HepG2 (cell line): ENCODE results near the gene OCSTAMP. TPM values are rescaled to one million over a fixed set of nuclear protein-coding genes. Genes with fewer than 3 reads are reported as not detected.

ENCODE experiments used
- ATAC-seq: fragments of 200-7000 bp; cut with Tn5 transposase; 3 replicates; pipeline ENCODE4 v1.9.1; 2020; ENCODE audit warnings: mild to moderate bottlenecking, moderate library complexity
- BruUV-seq: library from RNA; stranded (reverse); fragments of 400-500 nt; replicated peaks from 2 replicates; lab custom pipeline; 2021; lab: Mats Ljungman, UMichigan
- CTCF ChIA-PET: fragments of 300-600 bp; formaldehyde crosslinking; extraction: SDS; loops from one replicate; lab custom pipeline; 2021; ENCODE audit warnings: low total read pairs, inconsistent platforms, low intra/inter-chr PET ratio; lab: Yijun Ruan, JAX
- POLR2A ChIA-PET: fragments of 350-600 bp; sonication (Branson Sonifier 250); formaldehyde crosslinking; loops from one replicate; lab custom pipeline; 2020; ENCODE audit warnings: antibody characterized with exemption, inconsistent platforms; lab: Yijun Ruan, JAX
- DNase-seq: peaks from one replicate; pipeline ENCODE4 v3.0.0-alpha.2; 2015; ENCODE audit warnings: low spot score
- FAIRE-seq: peaks from 3 replicates; lab custom pipeline; 2011; peaks lifted over from hg19 to GRCh38; lab: Jason Lieb, UNC
- H2AFZ ChIP-seq: one replicate; pipeline ENCODE4 v1.6.1; 2011; ENCODE audit warnings: low read length, inconsistent platforms
- H3K27ac ChIP-seq: fragments of 300-600 bp; 3 replicates; pipeline ENCODE4 v1.8.0; 2011; ENCODE audit warnings: mixed run types, mild to moderate bottlenecking, mixed read lengths, low read length, inconsistent platforms; ENCODE audit not compliant: insufficient read depth; ENCODE audit errors: extremely low read length
- H3K27me3 ChIP-seq, 2 experiments: fragments of 200-600 bp in 1 of 2; 2 replicates in 1 of 2; 3 replicates in 1 of 2; pipeline versions ENCODE4 v1.6.0 to v1.8.0; 2011; ENCODE audit warnings: low read length in 2 of 2, mild to moderate bottlenecking in 2 of 2, moderate library complexity in 2 of 2, inconsistent platforms in 1 of 2; ENCODE audit not compliant: insufficient read depth in 2 of 2, control insufficient read depth in 1 of 2
- H3K36me3 ChIP-seq, 2 experiments: fragments of 200-600 bp in 1 of 2; replicated peaks in 1 of 2; 2 replicates in 1 of 2; 3 replicates in 1 of 2; pipeline versions ENCODE4 v1.5.1 to v1.8.0; 2011; ENCODE audit warnings: low read length in 2 of 2, inconsistent platforms in 1 of 2; ENCODE audit not compliant: insufficient read depth in 2 of 2, control insufficient read depth in 1 of 2
- H3K4me1 ChIP-seq: 2 replicates; pipeline ENCODE4 v1.5.1; 2012; ENCODE audit warnings: low read length, inconsistent platforms; ENCODE audit not compliant: insufficient read depth
- H3K4me2 ChIP-seq: 2 replicates; pipeline ENCODE4 v1.6.0; 2011; ENCODE audit warnings: low read depth, low read length, inconsistent platforms
- H3K4me3 ChIP-seq, 3 experiments: fragments of 200-600 bp in 1 of 3; sonication (generic), shearing (Covaris generic) in 1 of 3; replicated peaks in 1 of 3; 2 replicates each; pipeline ENCODE4 v1.5.1; 2011 to 2016; ENCODE audit warnings: low read length in 3 of 3, inconsistent platforms in 2 of 3, low read depth in 2 of 3, mild to moderate bottlenecking in 2 of 3, control low read depth in 1 of 3, mixed read lengths in 1 of 3; ENCODE audit not compliant: insufficient read depth in 1 of 3
- H3K79me2 ChIP-seq: one replicate; pipeline ENCODE4 v1.6.1; 2011; ENCODE audit warnings: low read length, inconsistent platforms; ENCODE audit not compliant: insufficient read depth
- H3K9ac ChIP-seq: 2 replicates; pipeline ENCODE4 v1.6.0; 2011; ENCODE audit warnings: mild to moderate bottlenecking, low read depth, low read length, inconsistent platforms; ENCODE audit not compliant: insufficient read depth
- H3K9me3 ChIP-seq: 2 replicates; pipeline ENCODE4 v1.5.1; 2012; ENCODE audit warnings: mild to moderate bottlenecking, low read length
- H4K20me1 ChIP-seq: 2 replicates; pipeline ENCODE4 v1.6.0; 2011; ENCODE audit warnings: inconsistent platforms, mild to moderate bottlenecking, low read length, moderate library complexity; ENCODE audit not compliant: insufficient read depth
- ARHGAP35 ChIP-seq: sonication (generic); formaldehyde crosslinking; IDR thresholded peaks from 2 replicates; pipeline ENCODE4 v1.9.0; 2022; ENCODE audit warnings: mild to moderate bottlenecking, inconsistent platforms, moderate library complexity, missing genetic modification reagents, borderline replicate concordance
- CEBPG ChIP-seq: IDR thresholded peaks from 2 replicates; pipeline ENCODE4 v1.6.1; 2016
- FOXA1 ChIP-seq, 2 experiments: fragments of 450-650 bp in 1 of 2; sonication (generic) in 1 of 2; formaldehyde crosslinking in 1 of 2; IDR thresholded peaks; 2 replicates each; pipeline versions ENCODE4 v1.4.0 to v1.6.1; 2016 to 2020; ENCODE audit warnings: missing genetic modification reagents in 1 of 2
- FOXP4 ChIP-seq: sonication (generic); formaldehyde crosslinking; IDR thresholded peaks from 2 replicates; pipeline ENCODE4 v1.4.0; 2020; ENCODE audit warnings: missing genetic modification reagents
- GFI1 ChIP-seq: sonication (generic); formaldehyde crosslinking; IDR thresholded peaks from 2 replicates; pipeline ENCODE4 v1.5.0; 2020; ENCODE audit warnings: missing genetic modification reagents, mild to moderate bottlenecking, borderline replicate concordance
- IKZF4 ChIP-seq: sonication (generic); formaldehyde crosslinking; IDR thresholded peaks from 2 replicates; pipeline ENCODE4 v1.5.1; 2020; ENCODE audit warnings: borderline replicate concordance, mild to moderate bottlenecking, low read depth, missing genetic modification reagents; ENCODE audit errors: not compliant biosample characterization
- IRF2 ChIP-seq: IDR thresholded peaks from 2 replicates; pipeline ENCODE4 v1.6.1; 2018; ENCODE audit warnings: missing genetic modification reagents, missing compliant biosample characterization
- NR2F1 ChIP-seq, 2 experiments: fragments of 450-650 bp in 1 of 2; formaldehyde crosslinking in 1 of 2; IDR thresholded peaks; 2 replicates each; pipeline versions ENCODE4 v1.5.0 to v1.6.1; 2016 to 2020; ENCODE audit warnings: mild to moderate bottlenecking in 1 of 2, missing compliant biosample characterization in 1 of 2, missing genetic modification reagents in 1 of 2, moderate library complexity in 1 of 2
- NR2F6 ChIP-seq, 2 experiments: IDR thresholded peaks; 2 replicates each; pipeline ENCODE4 v1.6.1; 2016; ENCODE audit warnings: antibody characterized with exemption in 1 of 2, mild to moderate bottlenecking in 1 of 2
- RARA ChIP-seq: IDR thresholded peaks from 2 replicates; pipeline ENCODE4 v1.6.1; 2016; ENCODE audit warnings: missing genetic modification reagents, missing compliant biosample characterization
- RBM39 ChIP-seq: fragments of 200-400 bp; formaldehyde crosslinking; IDR thresholded peaks from one replicate; pipeline ENCODE4 v1.6.1; 2018; ENCODE audit warnings: antibody characterized with exemption, mild to moderate bottlenecking, low read depth, low read length; ENCODE audit not compliant: poor library complexity, severe bottlenecking
- ZNF362 ChIP-seq: sonication (generic); formaldehyde crosslinking; IDR thresholded peaks from 2 replicates; pipeline ENCODE4 v1.4.0; 2020; ENCODE audit warnings: missing genetic modification reagents, mild to moderate bottlenecking, borderline replicate concordance
- ZNF383 ChIP-seq: sonication (generic); formaldehyde crosslinking; IDR thresholded peaks from 2 replicates; pipeline ENCODE4 v1.4.0; 2020; ENCODE audit warnings: missing genetic modification reagents, mild to moderate bottlenecking, borderline replicate concordance
- ZNF451 ChIP-seq: sonication (generic); formaldehyde crosslinking; IDR thresholded peaks from 2 replicates; pipeline ENCODE4 v1.5.0; 2020; ENCODE audit warnings: mild to moderate bottlenecking, missing genetic modification reagents
- ZNF557 ChIP-seq: sonication (generic); formaldehyde crosslinking; IDR thresholded peaks from 2 replicates; pipeline ENCODE4 v1.4.0; 2020; ENCODE audit warnings: missing genetic modification reagents
- ZNF784 ChIP-seq: sonication (generic); formaldehyde crosslinking; IDR thresholded peaks from 2 replicates; pipeline ENCODE4 v1.5.1; 2020; ENCODE audit warnings: missing genetic modification reagents, mild to moderate bottlenecking, borderline replicate concordance
- WGBS: methylation state at CpG from one replicate; pipeline ENCODE4 v1.1.6; 2017; ENCODE audit warnings: low lambda C conversion rate; 5-methylcytosine and 5-hydroxymethylcytosine counted together
- in situ Hi-C: cut with HindIII; loops from 2 replicates; pipeline ENCODE4 v1.10.0; 2017; ENCODE audit warnings: low pct_unique_long_range_greater_than_20kb; ENCODE audit not compliant: extremely low pct_ligation_motif_present
- intact Hi-C: fragments of 100-400 bp; cut with micrococcal nuclease; formaldehyde crosslinking; loops from one replicate; pipeline ENCODE4 v1.10.0; 2022; ENCODE audit not compliant: unreplicated experiment
- polyA plus RNA-seq, 8 experiments: library from polyadenylated mRNA; depleted of rRNA in 3 of 8; stranded (reverse) in 7 of 8; unstranded in 1 of 8; fragments of >200 nt; fragmentation: Illumina TruSeq in 4 of 8; extraction: Trizol in 4 of 8; gene quantifications; 2 replicates each; pipeline versions ENCODE4 v1.2.1 to v1.2.3, GENCODE V29; 2011 to 2016; ENCODE audit warnings: low read depth in 4 of 8, missing spikeins in 1 of 8, mixed read lengths in 1 of 8; ENCODE audit not compliant: insufficient read depth in 1 of 8
- total RNA-seq, 5 experiments: library from RNA; depleted of rRNA; stranded (reverse); fragments of >200 nt; fragmentation: Illumina TruSeq; extraction: Trizol; gene quantifications; 2 replicates each; pipeline ENCODE4 v1.2.3, GENCODE V29; 2016; ENCODE audit warnings: low read depth in 1 of 5

Gene OCSTAMP
- total and polyA plus RNA-seq, 2 of the 13 experiments (the other 11 are each of a cell fraction or from before 2014, with no cell fraction given), result not detected

GRCh38 chr20:46543959-46544358 is 6.5 kb downstream of the OCSTAMP start:
- 0 out of 3 replicates have a peak, but pooled peaks have one; percentile 17 for ATAC-seq
- peaks cover 27% of the 10 kb centered on the region for H3K4me1 ChIP-seq
- H4K20me1 ChIP-seq, result no peaks in the 10 kb centered on the region
- H3K4me2 ChIP-seq, result no peak overlapping the region
- peak; percentile 63 for FAIRE-seq
- in situ Hi-C loops (no loop called here), intact Hi-C loops (no loop called here)
- H3K27me3 ChIP-seq, result peaks cover 0 to 16% of the 10 kb centered on the region in 2 experiments; a peak in 2 of 5 replicates
- no peak overlapping the region for H3K4me3 ChIP-seq
- no peak overlapping the region for H3K9ac ChIP-seq
- H3K9me3 ChIP-seq, result no peaks in the 10 kb centered on the region
- CTCF ChIA-PET, result interaction anchor here (1.5 to 2.6 kb wide), 2 partner anchors 137 to 156 kb away, joined by 5 to 14 read pairs; no protein-coding TSS in a partner anchor
- POLR2A ChIA-PET, result interaction anchor here (1.2 to 1.7 kb wide), 2 partner anchors 123 to 145 kb away, joined by 5 read pairs; partner anchors contain the start of gene TP53RK
- no peak overlapping the region for H3K27ac ChIP-seq
- 0% methylated on average over 1 of the region's 1 CpG for WGBS
- no peaks in the 10 kb centered on the region for H3K36me3 ChIP-seq
- no peak overlapping the region for H2AFZ ChIP-seq
- no TSS peak for BruUV-seq
- no peak for DNase-seq
- H3K79me2 ChIP-seq, result no peaks in the 10 kb centered on the region
- TF ChIP-seq NR2F6 (IDR thresholded peaks at IDR 0.05), result peak; percentile 78
- TF ChIP-seq NR2F6 (CRISPR knock-in tag; IDR thresholded peaks at IDR 0.05), result peak; percentile 73
- no peak for TF ChIP-seq FOXA1 (IDR thresholded peaks at IDR 0.05)
- no peak for TF ChIP-seq FOXA1 (CRISPR knock-in tag; IDR thresholded peaks at IDR 0.05)
- no peak for TF ChIP-seq FOXP4 (CRISPR knock-in tag)
- TF ChIP-seq RARA, result peak; percentile 58
- TF ChIP-seq RBM39, result no peak
- no peak for TF ChIP-seq ZNF383 (CRISPR knock-in tag)
- TF ChIP-seq IRF2, result no peak
- peak; percentile 67 to 80; a peak in 3 of 4 replicates for TF ChIP-seq NR2F1 (CRISPR knock-in tag; IDR thresholded peaks at IDR 0.05)
- 0 out of 2 replicates have a peak, but pooled peaks have one; percentile 45 for TF ChIP-seq ZNF557 (CRISPR knock-in tag)
- peak; percentile 62; the same call in 1 of the 2 replicates for TF ChIP-seq GFI1
- peak; percentile 40; the same call in 1 of the 2 replicates for TF ChIP-seq ZNF784 (CRISPR knock-in tag)
- TF ChIP-seq CEBPG, result peak; percentile 49; the same call in 1 of the 2 replicates
- TF ChIP-seq IKZF4, result no peak
- no peak for TF ChIP-seq ARHGAP35 (CRISPR knock-in tag)
- no peak for TF ChIP-seq ZNF451 (CRISPR knock-in tag)
- TF ChIP-seq ZNF362, result no peak
